H9 (cell line): ENCODE measurements around the gene CYP2J2. TPM values are rescaled to one million over a fixed set of nuclear protein-coding genes. Genes with fewer than 3 reads are reported as not detected.

ENCODE experiments used
- DNase-seq: peaks from one replicate; pipeline ENCODE4 v3.0.0-alpha.2; 2017
- H2AFZ ChIP-seq: one replicate; pipeline ENCODE4 v1.6.1; 2013; ENCODE audit warnings: mild to moderate bottlenecking, low read length, control low read depth, moderate library complexity
- H2AK5ac ChIP-seq: 2 replicates; pipeline ENCODE4 v1.6.1; 2013; ENCODE audit warnings: low read length, control low read depth, mixed read lengths; ENCODE audit not compliant: insufficient read length
- H2BK120ac ChIP-seq: one replicate; pipeline ENCODE4 v1.6.1; 2013; ENCODE audit warnings: low read depth, mild to moderate bottlenecking, low read length, control low read depth, inconsistent platforms; ENCODE audit not compliant: poor library complexity, severe bottlenecking
- H2BK12ac ChIP-seq: 2 replicates; pipeline ENCODE4 v1.6.1; 2013; ENCODE audit warnings: low read length, control low read depth, mixed read lengths, low read depth; ENCODE audit not compliant: insufficient read length
- H2BK15ac ChIP-seq: 2 replicates; pipeline ENCODE4 v1.6.1; 2013; ENCODE audit warnings: low read depth, low read length, control low read depth
- H2BK20ac ChIP-seq: one replicate; pipeline ENCODE4 v1.6.1; 2013; ENCODE audit warnings: low read depth, mild to moderate bottlenecking, low read length, control low read depth, inconsistent platforms; ENCODE audit not compliant: poor library complexity, severe bottlenecking
- H2BK5ac ChIP-seq: 2 replicates; pipeline ENCODE4 v1.6.1; 2013; ENCODE audit warnings: low read length, control low read depth, mixed read lengths; ENCODE audit not compliant: insufficient read length
- H3K14ac ChIP-seq: 2 replicates; pipeline ENCODE4 v1.6.1; 2013; ENCODE audit warnings: low read length, control low read depth; ENCODE audit not compliant: insufficient read depth
- H3K18ac ChIP-seq: 2 replicates; pipeline ENCODE4 v1.6.1; 2013; ENCODE audit warnings: low read depth, mild to moderate bottlenecking, mixed read lengths, low read length, control low read depth; ENCODE audit not compliant: insufficient read length
- H3K23ac ChIP-seq: 2 replicates; pipeline ENCODE4 v1.6.1; 2013; ENCODE audit warnings: low read length, control low read depth, mixed read lengths, low read depth; ENCODE audit not compliant: insufficient read length
- H3K23me2 ChIP-seq: 2 replicates; pipeline ENCODE4 v1.6.1; 2013; ENCODE audit warnings: low read depth, mild to moderate bottlenecking, mixed read lengths, low read length, control low read depth; ENCODE audit not compliant: insufficient read length, poor library complexity, severe bottlenecking
- H3K27ac ChIP-seq: 2 replicates; pipeline ENCODE4 v1.5.1; 2013; ENCODE audit warnings: low read length, control low read depth, mixed read lengths, low read depth; ENCODE audit not compliant: insufficient read length
- H3K27me3 ChIP-seq: 2 replicates; pipeline ENCODE4 v1.6.1; 2013; ENCODE audit warnings: low read length, control low read depth, inconsistent platforms; ENCODE audit not compliant: insufficient read depth
- H3K4ac ChIP-seq: 2 replicates; pipeline ENCODE4 v1.6.1; 2013; ENCODE audit warnings: low read depth, mild to moderate bottlenecking, control low read depth, inconsistent platforms, low read length, moderate library complexity
- H3K4me1 ChIP-seq: 2 replicates; pipeline ENCODE4 v1.6.1; 2013; ENCODE audit warnings: low read length, control low read depth, inconsistent platforms; ENCODE audit not compliant: insufficient read depth
- H3K4me2 ChIP-seq: 2 replicates; pipeline ENCODE4 v1.6.1; 2013; ENCODE audit warnings: low read length, control low read depth, mixed read lengths; ENCODE audit not compliant: insufficient read length, insufficient read depth
- H3K56ac ChIP-seq: 2 replicates; pipeline ENCODE4 v1.6.1; 2013; ENCODE audit warnings: low read depth, mild to moderate bottlenecking, mixed read lengths, low read length, control low read depth; ENCODE audit not compliant: insufficient read length
- H3K79me1 ChIP-seq: 2 replicates; pipeline ENCODE4 v1.6.1; 2013; ENCODE audit warnings: low read depth, mild to moderate bottlenecking, moderate library complexity, low read length, control low read depth, inconsistent platforms; ENCODE audit not compliant: insufficient read depth, poor library complexity, severe bottlenecking
- H3K79me2 ChIP-seq: 2 replicates; pipeline ENCODE4 v1.6.1; 2013; ENCODE audit warnings: low read length, control low read depth, inconsistent platforms; ENCODE audit not compliant: insufficient read depth
- H3K9ac ChIP-seq: 2 replicates; pipeline ENCODE4 v1.6.1; 2013; ENCODE audit warnings: low read length, control low read depth, mixed read lengths; ENCODE audit not compliant: insufficient read length; ENCODE audit errors: extremely low read depth
- H3K9me3 ChIP-seq: one replicate; pipeline ENCODE4 v1.6.1; 2013; ENCODE audit warnings: low read depth, low read length, inconsistent platforms; ENCODE audit not compliant: control insufficient read depth
- H3T11ph ChIP-seq: one replicate; pipeline ENCODE4 v1.6.1; 2013; ENCODE audit warnings: mild to moderate bottlenecking, low read length, control low read depth, inconsistent platforms
- H4K20me1 ChIP-seq: one replicate; pipeline ENCODE4 v1.6.1; 2013; ENCODE audit not compliant: control insufficient read depth, insufficient read length, insufficient read depth
- H4K5ac ChIP-seq: 2 replicates; pipeline ENCODE4 v1.6.1; 2013; ENCODE audit warnings: low read depth, mild to moderate bottlenecking, mixed read lengths, low read length, control low read depth; ENCODE audit not compliant: insufficient read length
- H4K8ac ChIP-seq: replicated peaks from 2 replicates; pipeline ENCODE4 v1.6.1; 2013; ENCODE audit warnings: low read length, control low read depth, mixed read lengths, low read depth; ENCODE audit not compliant: insufficient read length
- H4K91ac ChIP-seq: 2 replicates; pipeline ENCODE4 v1.6.1; 2013; ENCODE audit warnings: low read depth, mild to moderate bottlenecking, moderate library complexity, mixed read lengths, low read length, control low read depth; ENCODE audit not compliant: insufficient read length
- H3K27ac Mint-ChIP-seq, 3 experiments: 2 replicates in 2 of 3; 3 replicates in 1 of 3; pipeline ENCODE4 v1.8.0; 2020 to 2021; ENCODE audit warnings: mixed read lengths in 3 of 3, mild to moderate bottlenecking in 1 of 3, moderate library complexity in 1 of 3
- H3K27me3 Mint-ChIP-seq: 2 replicates; pipeline ENCODE4 v1.8.0; 2021; ENCODE audit warnings: low read depth, mild to moderate bottlenecking, moderate library complexity, mixed read lengths
- H3K36me3 Mint-ChIP-seq, 3 experiments: 2 replicates in 2 of 3; 3 replicates in 1 of 3; pipeline ENCODE4 v1.8.0; 2020 to 2021; ENCODE audit warnings: low read depth in 3 of 3, mixed read lengths in 3 of 3; ENCODE audit not compliant: insufficient read depth in 1 of 3
- H3K4me1 Mint-ChIP-seq, 2 experiments: 2 replicates each; pipeline ENCODE4 v1.8.0; 2020; ENCODE audit warnings: mixed read lengths in 2 of 2
- H3K4me3 Mint-ChIP-seq, 2 experiments: 2 replicates in 1 of 2; 3 replicates in 1 of 2; pipeline ENCODE4 v1.8.0; 2020 to 2021; ENCODE audit warnings: mild to moderate bottlenecking in 2 of 2, mixed read lengths in 2 of 2, moderate library complexity in 1 of 2
- H3K9me3 Mint-ChIP-seq, 2 experiments: 2 replicates in 1 of 2; 3 replicates in 1 of 2; pipeline ENCODE4 v1.8.0; 2020; ENCODE audit warnings: mild to moderate bottlenecking in 2 of 2, mixed read lengths in 2 of 2, moderate library complexity in 1 of 2
- CTCF ChIP-seq: fragments of 200-600 bp; sonication (generic); conservative IDR thresholded peaks from 3 replicates; pipeline ENCODE4 v1.8.0; 2021; ENCODE audit warnings: antibody characterized with exemption, mild to moderate bottlenecking
- WGBS: extraction: QIAGEN DNeasy Blood & Tissue Kit; methylation state at CpG from one replicate; pipeline ENCODE4 v1.1.7; 2013; ENCODE audit warnings: missing lambda C conversion rate, low lambda C conversion rate, mixed read lengths; ENCODE audit not compliant: insufficient read length; ENCODE audit errors: extremely low coverage; 5-methylcytosine and 5-hydroxymethylcytosine counted together
- total RNA-seq: library from RNA; stranded (reverse); gene quantifications from 2 replicates; pipeline ENCODE4 v1.2.1, GENCODE V29; 2021

Gene CYP2J2
- total RNA-seq, 1 experiment from 2014 or later, result 0.57 TPM

- H4K20me1 ChIP-seq, result no peaks in the 10 kb centered on the region
- H3K23me2 ChIP-seq, result no peaks in the 10 kb centered on the region
- H2BK5ac ChIP-seq, result no peak overlapping the region
- H3K18ac ChIP-seq, result no peak overlapping the region
- H4K91ac ChIP-seq, result no peak overlapping the region
- no peak overlapping the region for H3K23ac ChIP-seq
- H3K9me3 Mint-ChIP-seq, result no peaks in the 10 kb centered on the region
- no peak overlapping the region for H3T11ph ChIP-seq
- H3K27ac Mint-ChIP-seq, result no peak overlapping the region
- no peak overlapping the region for H3K27ac ChIP-seq
- H3K27me3 Mint-ChIP-seq, result no peaks in the 10 kb centered on the region
- WGBS, result no CpG with 5 or more reads among the region's 2 CpGs
- TF ChIP-seq CTCF, result no peak
- DNase-seq, result no peak
- no peaks in the 10 kb centered on the region for H3K4me1 Mint-ChIP-seq
- H3K14ac ChIP-seq, result no peak overlapping the region
- H2BK120ac ChIP-seq, result no peak overlapping the region
- H3K9ac ChIP-seq, result no peak overlapping the region
- no peaks in the 10 kb centered on the region for H3K9me3 ChIP-seq
- no peak overlapping the region for H4K5ac ChIP-seq
- H3K36me3 Mint-ChIP-seq, result peaks cover 1 to 37% (median 14%) of the 10 kb centered on the region in 3 experiments; a peak in 4 of 7 replicates
- H2BK15ac ChIP-seq, result no peak overlapping the region
- no peaks in the 10 kb centered on the region for H3K27me3 ChIP-seq
- H2BK12ac ChIP-seq, result no peak overlapping the region
- no peak overlapping the region for H3K4me2 ChIP-seq
- H3K79me2 ChIP-seq, result no peaks in the 10 kb centered on the region
- H3K4me3 Mint-ChIP-seq, result no peak overlapping the region
- H2BK20ac ChIP-seq, result no peak overlapping the region
- H3K56ac ChIP-seq, result no peak overlapping the region
- H3K4me1 ChIP-seq, result no peaks in the 10 kb centered on the region
- H3K4ac ChIP-seq, result no peak overlapping the region
- H2AFZ ChIP-seq, result no peak overlapping the region
- H2AK5ac ChIP-seq, result no peak overlapping the region
- no peaks in the 10 kb centered on the region for H3K79me1 ChIP-seq
- H4K8ac ChIP-seq, result no peak overlapping the region
Measured at GRCh38 chr1:59866462-59866861, 60.1 kb downstream of the CYP2J2 start.
